Measurements from ENCODE around the gene SLC16A12. TPM values are rescaled to one million over a fixed set of nuclear protein-coding genes. Genes with fewer than 3 reads are reported as not detected.
"Not testable (repeated sequence)": the region's sequence is repeated elsewhere in the genome, so short reads cannot be mapped to it uniquely, and the experiment has no call there.

SLC16A12 gene
- polyA plus RNA-seq, 5 donors, result 0.87 to 1.6 (median 1.5) TPM

- no peak for DNase-seq
Observed at GRCh38 chr10:89548673-89549072, 13.3 kb upstream of the SLC16A12 start.

- DNase-seq, result no peak
Observed at GRCh38 chr10:89547853-89548513, 12.6 kb upstream of the SLC16A12 start.

GRCh38 chr10:89546651-89547050 lies 11.3 kb upstream of the SLC16A12 start:
- DNase-seq, result not testable (repeated sequence)

- no peak for DNase-seq
Observed at GRCh38 chr10:89543841-89544240, 8.4 kb upstream of the SLC16A12 start.

- no peak for DNase-seq
Observed at GRCh38 chr10:89540420-89540949, 5.1 kb upstream of the SLC16A12 start.

- no peak for DNase-seq
Observed at GRCh38 chr10:89537364-89537763, 2.0 kb upstream of the SLC16A12 start.

- DNase-seq, result no peak
Observed at GRCh38 chr10:89536013-89536354, 590 bp upstream of the SLC16A12 start.

GRCh38 chr10:89534826-89535166 lies 598 bp downstream of the SLC16A12 start:
- DNase-seq, result no peak

- no peak for DNase-seq
Observed at GRCh38 chr10:89532476-89532875, 2.9 kb downstream of the SLC16A12 start.

GRCh38 chr10:89531359-89531758 lies 4.0 kb downstream of the SLC16A12 start:
- no peak for DNase-seq

- not testable (repeated sequence) for DNase-seq
Observed at GRCh38 chr10:89529711-89530110, 5.7 kb downstream of the SLC16A12 start.

- no peak for DNase-seq
Observed at GRCh38 chr10:89526358-89526757, 9.0 kb downstream of the SLC16A12 start.

- no peak for DNase-seq
Observed at GRCh38 chr10:89525556-89525955, 9.8 kb downstream of the SLC16A12 start.

GRCh38 chr10:89524279-89524678 lies 11.1 kb downstream of the SLC16A12 start:
- no peak for DNase-seq

GRCh38 chr10:89523274-89523673 lies 12.1 kb downstream of the SLC16A12 start:
- no peak for DNase-seq

GRCh38 chr10:89522463-89522862 lies 12.9 kb downstream of the SLC16A12 start:
- DNase-seq, result no peak

GRCh38 chr10:89521368-89521767 lies 14.0 kb downstream of the SLC16A12 start:
- no peak for DNase-seq

GRCh38 chr10:89520706-89521105 lies 14.7 kb downstream of the SLC16A12 start:
- DNase-seq, result no peak

GRCh38 chr10:89518876-89519842 lies 16.2 kb downstream of the SLC16A12 start:
- DNase-seq, result no peak

GRCh38 chr10:89518108-89518507 lies 17.3 kb downstream of the SLC16A12 start:
- no peak for DNase-seq

- peak in 1 of 2 donors; percentile 66 for DNase-seq
Observed at GRCh38 chr10:89516149-89516832, 19.1 kb downstream of the SLC16A12 start.
